Nephron progenitor cell (in vitro differentiated cells): ENCODE data around the gene FBXO31.
A peak's percentile ranks its signal among the peaks of the same experiment; 100 is the strongest.

ENCODE experiments used
- DNase-seq: peaks from one replicate; pipeline ENCODE4 v3.0.0; 2021
- H3K27ac Mint-ChIP-seq: 2 replicates; pipeline ENCODE4 v1.8.0; 2021; ENCODE audit warnings: mild to moderate bottlenecking, moderate library complexity, mixed read lengths
- H3K27me3 Mint-ChIP-seq: 2 replicates; pipeline ENCODE4 v1.8.0; 2021; ENCODE audit warnings: mild to moderate bottlenecking, low read depth, mixed read lengths; ENCODE audit not compliant: poor library complexity
- H3K36me3 Mint-ChIP-seq: 2 replicates; pipeline ENCODE4 v1.8.0; 2021; ENCODE audit warnings: low read depth, mixed read lengths
- H3K4me1 Mint-ChIP-seq: 2 replicates; pipeline ENCODE4 v1.8.0; 2021; ENCODE audit warnings: mixed read lengths
- H3K4me3 Mint-ChIP-seq: 2 replicates; pipeline ENCODE4 v1.8.0; 2021; ENCODE audit warnings: mild to moderate bottlenecking, moderate library complexity, mixed read lengths
- H3K9me3 Mint-ChIP-seq: 2 replicates; pipeline ENCODE4 v1.8.0; 2021; ENCODE audit warnings: mild to moderate bottlenecking, moderate library complexity, mixed read lengths
- TF ChIP-seq, protein P1 (sequence below): fragments of 200-600 bp; sonication (generic); IDR thresholded peaks from 2 replicates; pipeline ENCODE4 v1.5.0; 2021; ENCODE audit warnings: antibody characterized with exemption

Gene FBXO31

GRCh38 chr16:87395181-87395842 lies 11.7 kb upstream of the FBXO31 start:
- H3K9me3 Mint-ChIP-seq, result no peaks in the 10 kb centered on the region
- H3K4me3 Mint-ChIP-seq, result no peak overlapping the region
- no peak overlapping the region for H3K27ac Mint-ChIP-seq
- no peak for DNase-seq
- peaks cover 23% of the 10 kb centered on the region for H3K4me1 Mint-ChIP-seq
- TF ChIP-seq, protein P1, sequence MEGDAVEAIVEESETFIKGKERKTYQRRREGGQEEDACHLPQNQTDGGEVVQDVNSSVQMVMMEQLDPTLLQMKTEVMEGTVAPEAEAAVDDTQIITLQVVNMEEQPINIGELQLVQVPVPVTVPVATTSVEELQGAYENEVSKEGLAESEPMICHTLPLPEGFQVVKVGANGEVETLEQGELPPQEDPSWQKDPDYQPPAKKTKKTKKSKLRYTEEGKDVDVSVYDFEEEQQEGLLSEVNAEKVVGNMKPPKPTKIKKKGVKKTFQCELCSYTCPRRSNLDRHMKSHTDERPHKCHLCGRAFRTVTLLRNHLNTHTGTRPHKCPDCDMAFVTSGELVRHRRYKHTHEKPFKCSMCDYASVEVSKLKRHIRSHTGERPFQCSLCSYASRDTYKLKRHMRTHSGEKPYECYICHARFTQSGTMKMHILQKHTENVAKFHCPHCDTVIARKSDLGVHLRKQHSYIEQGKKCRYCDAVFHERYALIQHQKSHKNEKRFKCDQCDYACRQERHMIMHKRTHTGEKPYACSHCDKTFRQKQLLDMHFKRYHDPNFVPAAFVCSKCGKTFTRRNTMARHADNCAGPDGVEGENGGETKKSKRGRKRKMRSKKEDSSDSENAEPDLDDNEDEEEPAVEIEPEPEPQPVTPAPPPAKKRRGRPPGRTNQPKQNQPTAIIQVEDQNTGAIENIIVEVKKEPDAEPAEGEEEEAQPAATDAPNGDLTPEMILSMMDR, result no peak
- no peaks in the 10 kb centered on the region for H3K27me3 Mint-ChIP-seq
- peaks cover 37% of the 10 kb centered on the region for H3K36me3 Mint-ChIP-seq

- Mint-ChIP-seq H3K27me3 (no peaks in the 10 kb centered on the region), H3K4me1 (peaks cover 31% of the 10 kb centered on the region), H3K27ac (no peak overlapping the region), H3K36me3 (peaks cover 20% of the 10 kb centered on the region), H3K4me3 (peak overlapping the region; percentile 90), H3K9me3 (no peaks in the 10 kb centered on the region)
- TF ChIP-seq, protein P1, result no peak
- DNase-seq, result no peak
Measured at GRCh38 chr16:87393680-87394055, 10.1 kb upstream of the FBXO31 start.

- TF ChIP-seq, protein P1, result no peak
- Mint-ChIP-seq H3K4me3 (peak overlapping the region; percentile 90), H3K36me3 (peaks cover 16% of the 10 kb centered on the region), H3K27me3 (no peaks in the 10 kb centered on the region), H3K4me1 (peaks cover 38% of the 10 kb centered on the region), H3K27ac (no peak overlapping the region), H3K9me3 (no peaks in the 10 kb centered on the region)
- DNase-seq, result peak; percentile 61
Measured at GRCh38 chr16:87392821-87393679, 9.5 kb upstream of the FBXO31 start.

GRCh38 chr16:87391950-87392820 lies 8.6 kb upstream of the FBXO31 start, which contains the start of gene MAP1LC3B:
Gene MAP1LC3B, plus strand, starts transcription at chr16:87392336. Its CDS starts 92 bp downstream, at chr16:87392428.
- peak; percentile 99 for DNase-seq
- peaks cover 46% of the 10 kb centered on the region for H3K4me1 Mint-ChIP-seq
- H3K9me3 Mint-ChIP-seq, result no peaks in the 10 kb centered on the region
- peak within 1 kb of the TSS; percentile 98 for H3K27ac Mint-ChIP-seq
- TF ChIP-seq, protein P1, result no peak
- H3K36me3 Mint-ChIP-seq, result peaks cover 16% of the 10 kb centered on the region
- H3K4me3 Mint-ChIP-seq, result peak within 1 kb of the TSS; percentile 90
- no peaks in the 10 kb centered on the region for H3K27me3 Mint-ChIP-seq

DNA sequence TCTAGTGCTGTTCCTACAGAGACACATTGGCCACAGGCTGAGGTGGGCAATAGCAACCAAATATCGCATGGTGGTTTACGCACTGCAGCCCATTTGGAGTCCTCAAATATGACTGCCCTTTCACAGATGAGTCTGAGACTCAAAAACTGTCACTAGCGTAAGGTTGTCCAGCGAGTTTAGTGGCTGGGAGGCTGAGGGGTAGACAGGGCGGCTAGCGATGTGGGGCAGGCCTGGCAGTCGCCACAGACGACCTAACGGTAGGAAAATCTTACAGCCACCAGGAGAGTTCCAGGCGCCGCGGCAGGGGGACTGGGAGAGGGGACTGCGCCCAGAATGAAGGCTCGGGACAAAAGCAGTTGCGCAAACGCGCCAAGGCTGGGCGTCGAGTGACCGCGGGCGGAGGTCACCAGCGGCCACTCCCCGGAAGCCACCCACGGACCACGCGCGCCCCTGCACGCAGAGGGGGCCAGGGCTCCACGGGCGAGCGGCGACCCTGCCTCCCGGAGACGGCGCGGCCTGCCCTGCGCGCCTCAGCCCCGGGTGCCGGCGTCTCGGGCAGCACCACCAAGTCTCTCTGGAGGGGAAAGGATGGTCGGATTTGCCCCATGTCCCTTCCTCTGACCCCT lies 7.9 kb upstream of the FBXO31 start:
- peak; percentile 58 for DNase-seq
- Mint-ChIP-seq H3K27me3 (no peaks in the 10 kb centered on the region), H3K9me3 (no peaks in the 10 kb centered on the region), H3K36me3 (peaks cover 8% of the 10 kb centered on the region), H3K4me1 (peaks cover 53% of the 10 kb centered on the region), H3K4me3 (peak overlapping the region; percentile 87), H3K27ac (peak overlapping the region; percentile 98)
- TF ChIP-seq, protein P1, result no peak
